ENCODE data around the gene PEMT. TPM values are rescaled to one million over a fixed set of nuclear protein-coding genes. Genes with fewer than 3 reads are reported as not detected.

The PEMT gene
- total RNA-seq, 2 donors from 2014 or later = 15.7 to 22.1 TPM

DNA sequence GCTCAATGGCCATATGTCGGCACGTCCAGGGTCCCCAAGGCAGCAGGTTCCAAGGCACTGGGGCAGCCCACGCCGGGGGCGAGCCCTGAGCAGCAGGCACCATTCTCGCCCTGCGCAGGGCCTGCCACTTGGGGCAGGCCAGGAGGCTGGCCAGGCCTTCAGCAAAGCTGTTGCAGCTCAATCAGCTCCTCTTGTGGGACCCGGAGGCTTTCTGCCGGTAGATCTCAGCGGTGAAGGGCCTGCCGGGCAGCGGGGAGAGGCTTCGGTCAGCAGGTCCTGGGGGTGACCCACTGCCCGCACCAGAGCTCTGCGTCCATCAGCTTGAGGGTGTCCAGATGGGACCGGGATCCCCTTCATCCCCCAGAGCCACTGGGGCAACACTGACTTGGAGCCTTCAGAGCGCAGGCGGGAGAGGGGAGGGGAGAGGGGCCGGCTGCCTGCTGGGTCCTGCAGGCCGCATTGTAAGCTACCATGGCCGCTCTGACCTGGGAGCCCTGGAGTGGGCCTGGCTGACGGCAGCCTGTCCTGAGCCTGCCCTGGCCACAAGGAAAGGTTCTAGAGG, 85.8 kb downstream of the PEMT start:
- DNase-seq (ENCODE audit: low spot score) = no peak
- H3K9me3 ChIP-seq = no peaks in the 10 kb centered on the region
- TF ChIP-seq, protein P1, sequence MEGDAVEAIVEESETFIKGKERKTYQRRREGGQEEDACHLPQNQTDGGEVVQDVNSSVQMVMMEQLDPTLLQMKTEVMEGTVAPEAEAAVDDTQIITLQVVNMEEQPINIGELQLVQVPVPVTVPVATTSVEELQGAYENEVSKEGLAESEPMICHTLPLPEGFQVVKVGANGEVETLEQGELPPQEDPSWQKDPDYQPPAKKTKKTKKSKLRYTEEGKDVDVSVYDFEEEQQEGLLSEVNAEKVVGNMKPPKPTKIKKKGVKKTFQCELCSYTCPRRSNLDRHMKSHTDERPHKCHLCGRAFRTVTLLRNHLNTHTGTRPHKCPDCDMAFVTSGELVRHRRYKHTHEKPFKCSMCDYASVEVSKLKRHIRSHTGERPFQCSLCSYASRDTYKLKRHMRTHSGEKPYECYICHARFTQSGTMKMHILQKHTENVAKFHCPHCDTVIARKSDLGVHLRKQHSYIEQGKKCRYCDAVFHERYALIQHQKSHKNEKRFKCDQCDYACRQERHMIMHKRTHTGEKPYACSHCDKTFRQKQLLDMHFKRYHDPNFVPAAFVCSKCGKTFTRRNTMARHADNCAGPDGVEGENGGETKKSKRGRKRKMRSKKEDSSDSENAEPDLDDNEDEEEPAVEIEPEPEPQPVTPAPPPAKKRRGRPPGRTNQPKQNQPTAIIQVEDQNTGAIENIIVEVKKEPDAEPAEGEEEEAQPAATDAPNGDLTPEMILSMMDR (IDR thresholded peaks at IDR 0.05) = no peak

DNA sequence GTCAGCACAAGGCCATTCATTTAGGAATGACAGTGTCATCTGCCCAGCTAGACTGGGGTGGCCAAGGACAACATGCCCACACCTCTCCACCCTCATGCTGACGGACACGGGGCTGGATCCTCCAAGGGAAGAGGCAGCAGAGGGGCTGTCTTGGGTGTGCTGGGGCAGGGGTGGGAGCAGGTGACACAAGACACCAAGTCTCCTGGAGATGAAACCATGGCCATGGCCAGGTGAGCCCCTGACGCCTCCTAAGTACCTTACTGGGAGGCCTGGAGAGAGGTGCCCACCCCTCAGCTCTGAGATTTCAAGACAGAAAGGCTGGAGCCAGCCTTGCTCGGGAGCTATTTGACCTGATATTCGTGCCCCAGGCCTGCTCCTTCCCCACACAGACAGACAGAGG, 86.4 kb downstream of the PEMT start:
- Histone ChIP-seq H3K36me3 (no peaks in the 10 kb centered on the region), H3K27me3 (replicated peaks; ENCODE audit: insufficient read depth) (no peaks in the 10 kb centered on the region), H3K27ac (no peak overlapping the region), H3K4me3 (no peak overlapping the region), H3K4me1 (ENCODE audit: control insufficient read depth in 1 of 2, low read depth in 2 of 2) (no peaks in the 10 kb centered on the region), H3K9me3 (no peaks in the 10 kb centered on the region)
- TF ChIP-seq, protein P1 (IDR thresholded peaks at IDR 0.05) = no peak
- ATAC-seq (ENCODE audit: insufficient number of reproducible peaks, low FRiP score, low read depth) (no peak), DNase-seq (ENCODE audit: low spot score) (no peak)

More for the DNA sequence above, 85.8 kb downstream of the PEMT start:
- Histone ChIP-seq H3K27ac (no peak overlapping the region), H3K27me3 (replicated peaks; ENCODE audit: insufficient read depth) (no peaks in the 10 kb centered on the region), H3K36me3 (no peaks in the 10 kb centered on the region), H3K4me1 (ENCODE audit: control insufficient read depth in 1 of 2, low read depth in 2 of 2) (no peaks in the 10 kb centered on the region), H3K4me3 (no peak overlapping the region)
- no peak for ATAC-seq (ENCODE audit: insufficient number of reproducible peaks, low FRiP score, low read depth)

DNA sequence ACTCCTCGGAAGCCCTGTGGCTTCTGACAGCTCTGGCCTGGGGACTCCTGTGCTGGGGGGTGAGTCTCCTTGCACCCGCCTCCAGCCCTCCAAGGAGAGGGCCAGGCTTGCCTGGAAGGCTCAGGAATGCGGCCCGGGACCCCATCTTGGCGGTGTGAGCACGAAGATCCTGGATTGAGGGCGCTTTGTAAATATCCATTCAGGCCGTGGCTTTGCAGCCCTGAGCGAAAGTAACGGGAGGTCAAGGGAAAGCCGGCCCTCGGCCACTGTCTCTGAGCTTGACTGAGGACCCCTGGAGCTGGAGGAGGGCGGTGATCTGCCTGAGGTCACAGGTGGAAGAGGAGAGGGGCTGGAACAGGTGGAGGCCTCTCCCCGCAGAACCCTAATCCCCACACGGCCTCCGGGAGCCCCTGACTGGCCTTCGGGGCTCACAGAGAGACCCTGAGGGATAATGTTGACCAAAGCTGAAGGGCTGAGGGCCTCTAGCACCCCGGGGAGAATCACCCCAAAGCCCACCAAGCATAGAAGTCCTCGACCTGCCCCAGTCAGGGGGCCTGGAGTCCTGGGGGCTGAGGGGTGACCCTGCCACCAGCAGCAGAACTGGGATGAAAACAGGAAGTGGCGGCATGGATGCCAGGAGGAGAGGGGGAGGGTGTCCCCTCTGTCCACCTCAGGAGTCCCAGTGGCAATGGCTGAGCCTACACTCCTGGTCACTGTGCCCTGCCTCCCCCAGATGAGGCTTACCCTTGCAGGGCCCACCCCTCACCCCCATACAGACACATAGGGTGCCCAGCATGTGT, 87.0 kb downstream of the PEMT start:
- Histone ChIP-seq H3K4me3 (no peak overlapping the region), H3K4me1 (ENCODE audit: control insufficient read depth in 1 of 2, low read depth in 2 of 2) (no peaks in the 10 kb centered on the region), H3K27ac (no peak overlapping the region), H3K27me3 (replicated peaks; ENCODE audit: insufficient read depth) (no peaks in the 10 kb centered on the region), H3K9me3 (no peaks in the 10 kb centered on the region), H3K36me3 (no peaks in the 10 kb centered on the region)
- TF ChIP-seq, protein P1 (IDR thresholded peaks at IDR 0.05) = no peak
- DNase-seq (ENCODE audit: low spot score) (no peak), ATAC-seq (ENCODE audit: insufficient number of reproducible peaks, low FRiP score, low read depth) (no peak)

DNA sequence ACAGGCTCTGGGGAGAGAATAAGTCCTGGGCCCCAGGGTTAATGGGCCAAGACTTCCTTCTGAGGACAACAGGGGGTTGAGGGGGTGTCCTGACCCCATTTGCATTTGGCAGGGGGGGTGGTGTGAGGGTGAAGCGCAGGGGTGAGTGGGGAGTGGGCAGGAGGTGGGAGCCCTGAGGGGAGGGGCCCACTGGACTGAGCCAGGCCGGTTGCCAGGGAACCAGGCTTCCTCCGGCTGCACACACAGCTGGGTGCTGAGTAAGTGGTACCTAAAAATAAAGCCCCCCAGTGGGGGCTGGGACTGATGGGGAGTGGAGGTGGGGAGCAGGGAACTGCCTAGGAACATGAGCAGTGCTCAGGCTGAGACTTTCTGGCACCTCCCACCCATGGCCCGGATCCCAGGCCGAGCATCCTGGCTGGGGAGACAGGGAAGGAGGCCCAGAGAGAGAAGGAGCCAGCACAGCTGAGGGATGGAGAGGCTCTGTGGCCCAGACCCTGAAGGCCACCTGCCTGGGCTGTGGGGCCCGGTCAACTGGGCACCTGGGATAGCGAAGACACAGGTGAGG, 87.9 kb downstream of the PEMT start:
- TF ChIP-seq, protein P1 (IDR thresholded peaks at IDR 0.05) = no peak

DNA sequence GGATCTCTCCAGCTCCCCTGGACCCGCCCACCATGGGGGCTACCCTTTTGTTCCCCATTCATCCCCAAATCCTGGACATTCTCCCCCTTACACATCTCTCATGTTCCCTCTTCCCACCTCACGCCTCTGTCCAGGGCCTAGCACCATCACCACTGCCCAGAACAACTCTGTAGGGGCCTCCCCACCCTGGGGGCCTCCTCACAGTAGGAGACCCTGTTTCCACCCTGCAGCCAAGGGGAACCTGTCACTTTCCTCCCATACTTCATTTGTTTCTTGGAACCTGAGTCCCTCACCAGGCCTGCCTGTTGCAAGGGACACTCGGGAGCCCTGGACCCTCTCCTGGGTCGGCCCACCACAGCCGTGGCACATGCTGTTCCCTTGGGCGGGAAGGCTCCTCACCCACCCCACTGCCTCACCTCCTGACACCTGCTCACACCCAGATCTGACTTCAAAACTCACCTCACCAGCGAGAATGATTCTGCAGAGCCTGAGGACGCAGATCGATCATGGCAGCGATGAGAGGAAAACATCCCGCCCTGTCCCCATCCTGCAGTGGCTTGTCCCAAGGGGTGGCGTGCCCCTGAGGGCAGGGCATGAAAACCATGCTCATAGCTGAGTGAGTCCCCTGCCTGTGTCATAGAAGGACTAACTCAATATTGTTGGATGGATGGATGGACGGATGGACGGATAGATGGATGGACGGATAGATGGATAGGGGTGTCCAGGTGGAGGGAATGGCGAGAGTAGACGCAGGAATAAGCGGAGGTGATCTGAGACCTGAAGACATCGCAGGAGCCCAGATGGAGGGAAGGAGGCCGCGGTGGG, 88.6 kb downstream of the PEMT start:
- no peak overlapping the region for H3K4me3 ChIP-seq
- no peaks in the 10 kb centered on the region for H3K9me3 ChIP-seq
- TF ChIP-seq, protein P1 (IDR thresholded peaks at IDR 0.05) = no peak
- H3K27me3 ChIP-seq (replicated peaks; ENCODE audit: insufficient read depth) = no peaks in the 10 kb centered on the region
- H3K36me3 ChIP-seq = no peaks in the 10 kb centered on the region
- H3K4me1 ChIP-seq (ENCODE audit: control insufficient read depth in 1 of 2, low read depth in 2 of 2) = no peaks in the 10 kb centered on the region
- ATAC-seq (ENCODE audit: insufficient number of reproducible peaks, low FRiP score, low read depth) = no peak
- DNase-seq (ENCODE audit: low spot score) = no peak
- H3K27ac ChIP-seq = no peak overlapping the region

More for the DNA sequence above, 87.9 kb downstream of the PEMT start:
- DNase-seq (ENCODE audit: low spot score) (no peak), ATAC-seq (ENCODE audit: insufficient number of reproducible peaks, low FRiP score, low read depth) (no peak)
- Histone ChIP-seq H3K27me3 (replicated peaks; ENCODE audit: insufficient read depth) (no peaks in the 10 kb centered on the region), H3K9me3 (no peaks in the 10 kb centered on the region), H3K27ac (no peak overlapping the region), H3K36me3 (no peaks in the 10 kb centered on the region), H3K4me3 (no peak overlapping the region), H3K4me1 (ENCODE audit: control insufficient read depth in 1 of 2, low read depth in 2 of 2) (no peaks in the 10 kb centered on the region)
